Measurements from ENCODE around the gene F8.

F8 gene

GRCh38 chrX:155005190-155005589 is 17.3 kb downstream of the F8 start:
- Histone ChIP-seq H3F3A (ENCODE audit: insufficient read depth, low read length) (no peaks in the 10 kb centered on the region), H4K20me1 (ENCODE audit: insufficient read depth, low read length) (no peaks in the 10 kb centered on the region), H3K27ac (ENCODE audit: low read depth, low read length, poor library complexity, severe bottlenecking) (no peak overlapping the region), H3K27me3 (ENCODE audit: insufficient read depth, low read length) (no peaks in the 10 kb centered on the region), H3K36me3 (ENCODE audit: insufficient read depth, low read length) (no peaks in the 10 kb centered on the region), H3K4me3 (ENCODE audit: low read depth, low read length, poor library complexity, severe bottlenecking) (no peak overlapping the region), H3K9ac (ENCODE audit: low read length) (no peak overlapping the region), H2AFZ (ENCODE audit: low read length) (no peak overlapping the region), H3K4me1 (ENCODE audit: insufficient read depth, low read length, severe bottlenecking) (no peaks in the 10 kb centered on the region), H3K9me2 (ENCODE audit: low read depth, low read length) (no peaks in the 10 kb centered on the region), H3K4me2 (ENCODE audit: low read length) (no peak overlapping the region), H3K9me3 (ENCODE audit: low read length) (no peaks in the 10 kb centered on the region), H3K79me2 (ENCODE audit: insufficient read depth, low read length) (no peaks in the 10 kb centered on the region)
- no peak for TF ChIP-seq EZH2 (IDR thresholded peaks at IDR 0.05; ENCODE audit: borderline replicate concordance, low read length)
- TF ChIP-seq, protein P1, sequence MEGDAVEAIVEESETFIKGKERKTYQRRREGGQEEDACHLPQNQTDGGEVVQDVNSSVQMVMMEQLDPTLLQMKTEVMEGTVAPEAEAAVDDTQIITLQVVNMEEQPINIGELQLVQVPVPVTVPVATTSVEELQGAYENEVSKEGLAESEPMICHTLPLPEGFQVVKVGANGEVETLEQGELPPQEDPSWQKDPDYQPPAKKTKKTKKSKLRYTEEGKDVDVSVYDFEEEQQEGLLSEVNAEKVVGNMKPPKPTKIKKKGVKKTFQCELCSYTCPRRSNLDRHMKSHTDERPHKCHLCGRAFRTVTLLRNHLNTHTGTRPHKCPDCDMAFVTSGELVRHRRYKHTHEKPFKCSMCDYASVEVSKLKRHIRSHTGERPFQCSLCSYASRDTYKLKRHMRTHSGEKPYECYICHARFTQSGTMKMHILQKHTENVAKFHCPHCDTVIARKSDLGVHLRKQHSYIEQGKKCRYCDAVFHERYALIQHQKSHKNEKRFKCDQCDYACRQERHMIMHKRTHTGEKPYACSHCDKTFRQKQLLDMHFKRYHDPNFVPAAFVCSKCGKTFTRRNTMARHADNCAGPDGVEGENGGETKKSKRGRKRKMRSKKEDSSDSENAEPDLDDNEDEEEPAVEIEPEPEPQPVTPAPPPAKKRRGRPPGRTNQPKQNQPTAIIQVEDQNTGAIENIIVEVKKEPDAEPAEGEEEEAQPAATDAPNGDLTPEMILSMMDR (IDR thresholded peaks at IDR 0.05; ENCODE audit: low read length): no peak

DNA sequence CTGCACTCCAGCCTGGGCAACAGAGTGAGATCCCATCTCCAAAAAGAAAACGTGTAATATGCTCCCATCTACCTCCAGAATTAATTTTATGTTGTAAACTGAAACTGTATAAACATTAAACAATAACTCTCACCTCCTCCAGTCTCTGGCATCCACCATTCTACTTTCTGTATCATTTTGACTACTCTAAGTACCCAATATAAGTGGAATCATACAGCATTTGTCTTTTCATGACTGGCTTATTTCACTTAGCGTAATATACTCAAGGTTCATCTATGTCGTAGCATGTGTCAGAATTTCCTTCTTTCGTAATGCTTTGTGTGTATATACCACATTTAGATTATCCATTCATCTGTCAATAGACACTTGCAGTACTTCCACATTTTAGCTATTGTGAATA is 20.6 kb downstream of the F8 start:
- H3K9ac ChIP-seq (ENCODE audit: low read length): no peak overlapping the region
- no peaks in the 10 kb centered on the region for H3F3A ChIP-seq (ENCODE audit: insufficient read depth, low read length)
- no peak overlapping the region for H2AFZ ChIP-seq (ENCODE audit: low read length)
- no peak overlapping the region for H3K27ac ChIP-seq (ENCODE audit: low read depth, low read length, poor library complexity, severe bottlenecking)
- H3K27me3 ChIP-seq (ENCODE audit: insufficient read depth, low read length): no peaks in the 10 kb centered on the region
- H3K79me2 ChIP-seq (ENCODE audit: insufficient read depth, low read length): no peaks in the 10 kb centered on the region
- no peaks in the 10 kb centered on the region for H3K36me3 ChIP-seq (ENCODE audit: insufficient read depth, low read length)
- TF ChIP-seq, protein P1 (IDR thresholded peaks at IDR 0.05; ENCODE audit: low read length): no peak
- no peak for TF ChIP-seq EZH2 (IDR thresholded peaks at IDR 0.05; ENCODE audit: borderline replicate concordance, low read length)
- H3K9me3 ChIP-seq (ENCODE audit: low read length): no peaks in the 10 kb centered on the region
- no peaks in the 10 kb centered on the region for H3K9me2 ChIP-seq (ENCODE audit: low read depth, low read length)
- H3K4me1 ChIP-seq (ENCODE audit: insufficient read depth, low read length, severe bottlenecking): no peaks in the 10 kb centered on the region
- H3K4me2 ChIP-seq (ENCODE audit: low read length): no peak overlapping the region
- no peaks in the 10 kb centered on the region for H4K20me1 ChIP-seq (ENCODE audit: insufficient read depth, low read length)
- H3K4me3 ChIP-seq (ENCODE audit: low read depth, low read length, poor library complexity, severe bottlenecking): no peak overlapping the region

- Histone ChIP-seq H2AFZ (ENCODE audit: low read length) (no peak overlapping the region), H4K20me1 (ENCODE audit: insufficient read depth, low read length) (no peaks in the 10 kb centered on the region), H3K4me1 (ENCODE audit: insufficient read depth, low read length, severe bottlenecking) (no peaks in the 10 kb centered on the region), H3K9ac (ENCODE audit: low read length) (no peak overlapping the region), H3K27me3 (ENCODE audit: insufficient read depth, low read length) (no peaks in the 10 kb centered on the region), H3K27ac (ENCODE audit: low read depth, low read length, poor library complexity, severe bottlenecking) (no peak overlapping the region), H3K79me2 (ENCODE audit: insufficient read depth, low read length) (no peaks in the 10 kb centered on the region), H3F3A (ENCODE audit: insufficient read depth, low read length) (no peaks in the 10 kb centered on the region), H3K4me3 (ENCODE audit: low read depth, low read length, poor library complexity, severe bottlenecking) (no peak overlapping the region), H3K9me2 (ENCODE audit: low read depth, low read length) (no peaks in the 10 kb centered on the region), H3K4me2 (ENCODE audit: low read length) (no peak overlapping the region), H3K9me3 (ENCODE audit: low read length) (no peaks in the 10 kb centered on the region), H3K36me3 (ENCODE audit: insufficient read depth, low read length) (no peaks in the 10 kb centered on the region)
- TF ChIP-seq, protein P1 (IDR thresholded peaks at IDR 0.05; ENCODE audit: low read length): no peak
- no peak for TF ChIP-seq EZH2 (IDR thresholded peaks at IDR 0.05; ENCODE audit: borderline replicate concordance, low read length)
Observed at GRCh38 chrX:155000841-155001240, 21.7 kb downstream of the F8 start.
